GM21390 (cell line): ENCODE data around the gene KCNG4.

ENCODE experiments used
- ATAC-seq: cut with Tn5 transposase; IDR thresholded peaks from one replicate; pipeline ENCODE4 v1.9.1; 2021; ENCODE audit not compliant: unreplicated experiment

KCNG4 gene

GRCh38 chr16:84267380-84267779 is 27.6 kb upstream of the KCNG4 start:
- ATAC-seq, result no peak

- no peak for ATAC-seq
These were observed 26.6 kb upstream of the KCNG4 start for GRCh38 chr16:84266451-84266850.

GRCh38 chr16:84262939-84263338 is 23.1 kb upstream of the KCNG4 start:
- ATAC-seq, result no peak

GRCh38 chr16:84262031-84262430 is 22.2 kb upstream of the KCNG4 start:
- ATAC-seq, result no peak

GRCh38 chr16:84260766-84261554 is 21.1 kb upstream of the KCNG4 start:
- no peak for ATAC-seq

- ATAC-seq, result no peak
These were observed 19.9 kb upstream of the KCNG4 start for GRCh38 chr16:84259691-84260090.

GRCh38 chr16:84258266-84258665 is 18.5 kb upstream of the KCNG4 start:
- no peak for ATAC-seq

GRCh38 chr16:84255050-84255810 is 15.4 kb upstream of the KCNG4 start:
- no peak for ATAC-seq

- ATAC-seq, result no peak
These were observed 14.2 kb upstream of the KCNG4 start for GRCh38 chr16:84254062-84254461.

GRCh38 chr16:84253173-84253572 is 13.4 kb upstream of the KCNG4 start:
- ATAC-seq, result no peak

- no peak for ATAC-seq
These were observed 12.4 kb upstream of the KCNG4 start for GRCh38 chr16:84252184-84252583.

GRCh38 chr16:84247844-84248243 is 8.0 kb upstream of the KCNG4 start:
- no peak for ATAC-seq

- ATAC-seq, result no peak
These were observed 7.5 kb upstream of the KCNG4 start for GRCh38 chr16:84247331-84247730.

GRCh38 chr16:84246679-84247077 is 6.9 kb upstream of the KCNG4 start:
- no peak for ATAC-seq

GRCh38 chr16:84245956-84246678 is 6.3 kb upstream of the KCNG4 start:
- ATAC-seq, result no peak

GRCh38 chr16:84244728-84245127 is 4.9 kb upstream of the KCNG4 start:
- ATAC-seq, result no peak

GRCh38 chr16:84243732-84244131 is 3.9 kb upstream of the KCNG4 start:
- ATAC-seq, result no peak

GRCh38 chr16:84242839-84243238 is 3.0 kb upstream of the KCNG4 start:
- no peak for ATAC-seq

GRCh38 chr16:84241778-84242177 is 2.0 kb upstream of the KCNG4 start:
- no peak for ATAC-seq

GRCh38 chr16:84240455-84240854 is 643 bp upstream of the KCNG4 start:
- ATAC-seq, result no peak

- no peak for ATAC-seq
These were observed 557 bp downstream of the KCNG4 start for GRCh38 chr16:84239141-84239769.
